Liver (tissue), 9 donors: ENCODE data around the gene HSD17B3. TPM values are rescaled to one million over a fixed set of nuclear protein-coding genes. Genes with fewer than 3 reads are reported as not detected.

ENCODE experiments used
- DNase-seq: peaks from one replicate; pipeline ENCODE4 v3.0.0-alpha.2; 2017; ENCODE audit warnings: low spot score
- H3K27ac ChIP-seq, 2 donors: one replicate each; pipeline ENCODE4 v1.7.0; 2013; ENCODE audit warnings: inconsistent platforms in 2 of 2, low read length in 2 of 2, control low read depth in 1 of 2, low read depth in 1 of 2, mild to moderate bottlenecking in 1 of 2
- H3K27me3 ChIP-seq, 4 donors: one replicate each; pipeline versions ENCODE4 v1.6.1 to v1.7.0; 2013; ENCODE audit warnings: low read length in 3 of 4, inconsistent platforms in 1 of 4, mild to moderate bottlenecking in 1 of 4, moderate library complexity in 1 of 4; ENCODE audit not compliant: control insufficient read depth in 4 of 4, insufficient read depth in 4 of 4
- H3K36me3 ChIP-seq, 4 donors: one replicate each; pipeline versions ENCODE4 v1.6.1 to v1.7.0; 2013; ENCODE audit warnings: low read length in 3 of 4, mild to moderate bottlenecking in 3 of 4, low read depth in 1 of 4, moderate library complexity in 1 of 4; ENCODE audit not compliant: control insufficient read depth in 4 of 4, insufficient read depth in 3 of 4
- H3K4me1 ChIP-seq, 4 donors: one replicate each; pipeline versions ENCODE4 v1.6.1 to v1.7.0; 2013; ENCODE audit warnings: low read length in 3 of 4, mild to moderate bottlenecking in 3 of 4, moderate library complexity in 1 of 4; ENCODE audit not compliant: control insufficient read depth in 4 of 4, insufficient read depth in 4 of 4
- H3K4me3 ChIP-seq, 3 donors: one replicate each; pipeline versions ENCODE4 v1.6.1 to v1.7.0; 2013; ENCODE audit warnings: low read length in 3 of 3, control low read depth in 1 of 3, low read depth in 1 of 3, mild to moderate bottlenecking in 1 of 3
- H3K9ac ChIP-seq, 2 donors: one replicate each; pipeline ENCODE4 v1.7.0; 2013; ENCODE audit warnings: low read length in 2 of 2, mild to moderate bottlenecking in 2 of 2, moderate library complexity in 2 of 2, control low read depth in 1 of 2, low read depth in 1 of 2
- H3K9me3 ChIP-seq, 4 donors: one replicate each; pipeline versions ENCODE4 v1.6.1 to v1.7.0; 2013; ENCODE audit warnings: low read length in 3 of 4; ENCODE audit not compliant: control insufficient read depth in 4 of 4
- CTCF ChIP-seq: fragments of 150-350 bp; IDR thresholded peaks from 2 replicates; pipeline ENCODE4 v1.5.1; 2017; ENCODE audit warnings: improper control_type of control experiment, low read depth, low read length; ENCODE audit not compliant: missing input control
- EGR1 ChIP-seq, 2 donors: IDR thresholded peaks; 2 replicates each; pipeline ENCODE4 v1.6.1; 2016 to 2018; ENCODE audit warnings: antibody characterized with exemption in 2 of 2, low read depth in 2 of 2
- FOXA1 ChIP-seq: IDR thresholded peaks from 2 replicates; pipeline ENCODE4 v1.6.1; 2016; ENCODE audit warnings: antibody characterized with exemption
- FOXA2 ChIP-seq: IDR thresholded peaks from 2 replicates; pipeline ENCODE4 v1.6.1; 2016; ENCODE audit warnings: antibody characterized with exemption
- GABPA ChIP-seq, 2 donors: IDR thresholded peaks in 1 of 2; conservative IDR thresholded peaks in 1 of 2; 2 replicates each; pipeline ENCODE4 v1.6.1; 2016; ENCODE audit warnings: antibody characterized with exemption in 2 of 2, mild to moderate bottlenecking in 1 of 2, moderate library complexity in 1 of 2
- HNF4A ChIP-seq, 2 donors: conservative IDR thresholded peaks; 2 replicates each; pipeline ENCODE4 v1.6.1; 2016; ENCODE audit warnings: antibody characterized with exemption in 2 of 2, mild to moderate bottlenecking in 2 of 2
- HNF4G ChIP-seq: IDR thresholded peaks from 2 replicates; pipeline ENCODE4 v1.6.1; 2016; ENCODE audit warnings: antibody characterized with exemption
- JUND ChIP-seq, 2 donors: IDR thresholded peaks; 2 replicates each; pipeline ENCODE4 v1.6.1; 2016; ENCODE audit warnings: antibody characterized with exemption in 2 of 2
- NR2F2 ChIP-seq: IDR thresholded peaks from 2 replicates; pipeline ENCODE4 v1.6.1; 2016; ENCODE audit warnings: antibody characterized with exemption
- RAD21 ChIP-seq, 2 donors: IDR thresholded peaks; 2 replicates each; pipeline ENCODE4 v1.6.1; 2016; ENCODE audit warnings: antibody characterized with exemption in 2 of 2, mild to moderate bottlenecking in 2 of 2
- RXRA ChIP-seq, 2 donors: IDR thresholded peaks; 2 replicates each; pipeline ENCODE4 v1.6.1; 2017 to 2018; ENCODE audit warnings: antibody characterized with exemption in 2 of 2, mild to moderate bottlenecking in 1 of 2
- SP1 ChIP-seq: IDR thresholded peaks from 2 replicates; pipeline ENCODE4 v1.6.1; 2018; ENCODE audit warnings: antibody characterized with exemption, mild to moderate bottlenecking
- TAF1 ChIP-seq: conservative IDR thresholded peaks from 2 replicates; pipeline ENCODE4 v1.6.1; 2016; ENCODE audit warnings: antibody characterized with exemption, mild to moderate bottlenecking
- YY1 ChIP-seq: IDR thresholded peaks from 2 replicates; pipeline ENCODE4 v1.6.1; 2016; ENCODE audit warnings: antibody characterized with exemption, mild to moderate bottlenecking
- WGBS: extraction: QIAGEN DNeasy Blood & Tissue Kit; methylation state at CpG from one replicate; pipeline ENCODE4 v1.1.7; 2013; 5-methylcytosine and 5-hydroxymethylcytosine counted together
- polyA plus RNA-seq, 2 donors: library from polyadenylated mRNA; stranded (reverse) in 1 of 2; unstranded in 1 of 2; fragments of 200-250 nt in 1 of 2; fragments of >200 nt in 1 of 2; fragmentation: Nextera tagmentation in 1 of 2; extraction: Ambion mirVana in 1 of 2; gene quantifications; one replicate each; pipeline versions ENCODE4 v1.2.1 to v1.2.3, GENCODE V29; 2013 to 2015
- total RNA-seq, 2 donors: library from RNA; depleted of rRNA; stranded (reverse); fragments of >200 nt; gene quantifications; one replicate each; pipeline ENCODE4 v1.2.3, GENCODE V29; 2014
- TF ChIP-seq, protein P1 (sequence below): IDR thresholded peaks from 2 replicates; pipeline ENCODE4 v1.6.1; 2016; ENCODE audit warnings: antibody characterized with exemption, mild to moderate bottlenecking
- TF ChIP-seq, protein P2 (sequence below): IDR thresholded peaks from 2 replicates; pipeline ENCODE4 v1.6.1; 2016; ENCODE audit warnings: antibody characterized with exemption
- TF ChIP-seq, protein P3 (sequence below): IDR thresholded peaks from 2 replicates; pipeline ENCODE4 v1.6.1; 2016; ENCODE audit warnings: antibody characterized with exemption
- TF ChIP-seq, protein P4 (sequence below): IDR thresholded peaks from 2 replicates; pipeline ENCODE4 v1.6.1; 2016; ENCODE audit warnings: antibody characterized with exemption
- donor health status: healthy.
- donor health status: healthy.
- donor health status: healthy.
- donor health status: healthy.
- donor health status: healthy.

HSD17B3 gene
- total and polyA plus RNA-seq, 4 donors, result 0.75 to 1.6 (median 0.96) TPM

DNA sequence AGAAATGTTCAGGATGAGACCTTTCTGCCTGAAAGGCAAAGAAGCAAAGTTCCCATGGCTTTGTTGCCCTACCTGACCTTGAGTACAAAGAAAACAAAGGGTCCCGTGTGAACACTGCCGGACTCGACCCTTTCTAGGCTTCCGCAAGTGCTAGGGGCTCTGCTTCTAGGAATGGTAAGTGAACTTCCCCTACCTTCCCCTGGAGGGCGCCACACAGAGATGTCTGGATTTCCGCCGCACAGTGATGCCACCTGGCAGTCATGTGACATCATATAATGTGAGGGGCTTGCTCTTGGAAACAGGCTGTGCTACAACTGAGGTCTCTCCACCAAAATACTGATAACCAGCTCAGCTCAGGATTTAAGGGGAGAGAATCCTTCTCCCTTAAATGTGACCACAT lies 56.6 kb downstream of the HSD17B3 start:
- H3K4me1 ChIP-seq, result no peaks in the 10 kb centered on the region
- no peak overlapping the region for H3K4me3 ChIP-seq
- no peaks in the 10 kb centered on the region for H3K36me3 ChIP-seq
- TF ChIP-seq TAF1, result no peak
- TF ChIP-seq HNF4A (conservative IDR thresholded peaks at IDR 0.05), result no peak
- no peak for TF ChIP-seq FOXA2
- TF ChIP-seq, protein P1, sequence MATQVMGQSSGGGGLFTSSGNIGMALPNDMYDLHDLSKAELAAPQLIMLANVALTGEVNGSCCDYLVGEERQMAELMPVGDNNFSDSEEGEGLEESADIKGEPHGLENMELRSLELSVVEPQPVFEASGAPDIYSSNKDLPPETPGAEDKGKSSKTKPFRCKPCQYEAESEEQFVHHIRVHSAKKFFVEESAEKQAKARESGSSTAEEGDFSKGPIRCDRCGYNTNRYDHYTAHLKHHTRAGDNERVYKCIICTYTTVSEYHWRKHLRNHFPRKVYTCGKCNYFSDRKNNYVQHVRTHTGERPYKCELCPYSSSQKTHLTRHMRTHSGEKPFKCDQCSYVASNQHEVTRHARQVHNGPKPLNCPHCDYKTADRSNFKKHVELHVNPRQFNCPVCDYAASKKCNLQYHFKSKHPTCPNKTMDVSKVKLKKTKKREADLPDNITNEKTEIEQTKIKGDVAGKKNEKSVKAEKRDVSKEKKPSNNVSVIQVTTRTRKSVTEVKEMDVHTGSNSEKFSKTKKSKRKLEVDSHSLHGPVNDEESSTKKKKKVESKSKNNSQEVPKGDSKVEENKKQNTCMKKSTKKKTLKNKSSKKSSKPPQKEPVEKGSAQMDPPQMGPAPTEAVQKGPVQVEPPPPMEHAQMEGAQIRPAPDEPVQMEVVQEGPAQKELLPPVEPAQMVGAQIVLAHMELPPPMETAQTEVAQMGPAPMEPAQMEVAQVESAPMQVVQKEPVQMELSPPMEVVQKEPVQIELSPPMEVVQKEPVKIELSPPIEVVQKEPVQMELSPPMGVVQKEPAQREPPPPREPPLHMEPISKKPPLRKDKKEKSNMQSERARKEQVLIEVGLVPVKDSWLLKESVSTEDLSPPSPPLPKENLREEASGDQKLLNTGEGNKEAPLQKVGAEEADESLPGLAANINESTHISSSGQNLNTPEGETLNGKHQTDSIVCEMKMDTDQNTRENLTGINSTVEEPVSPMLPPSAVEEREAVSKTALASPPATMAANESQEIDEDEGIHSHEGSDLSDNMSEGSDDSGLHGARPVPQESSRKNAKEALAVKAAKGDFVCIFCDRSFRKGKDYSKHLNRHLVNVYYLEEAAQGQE, result no peak
- no peak for TF ChIP-seq CTCF
- no peak for TF ChIP-seq YY1
- TF ChIP-seq RXRA (IDR thresholded peaks at IDR 0.05), result no peak
- no peak for TF ChIP-seq SP1
- TF ChIP-seq, protein P2, sequence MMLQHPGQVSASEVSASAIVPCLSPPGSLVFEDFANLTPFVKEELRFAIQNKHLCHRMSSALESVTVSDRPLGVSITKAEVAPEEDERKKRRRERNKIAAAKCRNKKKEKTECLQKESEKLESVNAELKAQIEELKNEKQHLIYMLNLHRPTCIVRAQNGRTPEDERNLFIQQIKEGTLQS, result no peak
- no peak for TF ChIP-seq JUND (IDR thresholded peaks at IDR 0.05)
- TF ChIP-seq RAD21 (IDR thresholded peaks at IDR 0.05), result no peak
- no peak for TF ChIP-seq HNF4G
- TF ChIP-seq FOXA1, result no peak
- TF ChIP-seq, protein P3, sequence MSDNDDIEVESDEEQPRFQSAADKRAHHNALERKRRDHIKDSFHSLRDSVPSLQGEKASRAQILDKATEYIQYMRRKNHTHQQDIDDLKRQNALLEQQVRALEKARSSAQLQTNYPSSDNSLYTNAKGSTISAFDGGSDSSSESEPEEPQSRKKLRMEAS, result no peak
- TF ChIP-seq, protein P4, sequence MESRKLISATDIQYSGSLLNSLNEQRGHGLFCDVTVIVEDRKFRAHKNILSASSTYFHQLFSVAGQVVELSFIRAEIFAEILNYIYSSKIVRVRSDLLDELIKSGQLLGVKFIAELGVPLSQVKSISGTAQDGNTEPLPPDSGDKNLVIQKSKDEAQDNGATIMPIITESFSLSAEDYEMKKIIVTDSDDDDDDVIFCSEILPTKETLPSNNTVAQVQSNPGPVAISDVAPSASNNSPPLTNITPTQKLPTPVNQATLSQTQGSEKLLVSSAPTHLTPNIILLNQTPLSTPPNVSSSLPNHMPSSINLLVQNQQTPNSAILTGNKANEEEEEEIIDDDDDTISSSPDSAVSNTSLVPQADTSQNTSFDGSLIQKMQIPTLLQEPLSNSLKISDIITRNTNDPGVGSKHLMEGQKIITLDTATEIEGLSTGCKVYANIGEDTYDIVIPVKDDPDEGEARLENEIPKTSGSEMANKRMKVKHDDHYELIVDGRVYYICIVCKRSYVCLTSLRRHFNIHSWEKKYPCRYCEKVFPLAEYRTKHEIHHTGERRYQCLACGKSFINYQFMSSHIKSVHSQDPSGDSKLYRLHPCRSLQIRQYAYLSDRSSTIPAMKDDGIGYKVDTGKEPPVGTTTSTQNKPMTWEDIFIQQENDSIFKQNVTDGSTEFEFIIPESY, result no peak
- no peak for TF ChIP-seq NR2F2
- TF ChIP-seq GABPA (IDR thresholded peaks at IDR 0.05 in 1 of 2, conservative IDR thresholded peaks at IDR 0.05 in 1 of 2), result no peak
- no peak for TF ChIP-seq EGR1 (IDR thresholded peaks at IDR 0.05; ENCODE audit: low read depth in 2 of 2)
- no peaks in the 10 kb centered on the region for H3K27me3 ChIP-seq
- WGBS, result 87% methylated on average over 7 of the region's 7 CpGs
- DNase-seq, result no peak
- no peak overlapping the region for H3K9ac ChIP-seq
- no peaks in the 10 kb centered on the region for H3K9me3 ChIP-seq
- H3K27ac ChIP-seq, result no peak overlapping the region
